Heart left ventricle (tissue), 16 donors: ENCODE data around the gene NT5DC4. TPM values are rescaled to one million over a fixed set of nuclear protein-coding genes. Genes with fewer than 3 reads are reported as not detected.

ENCODE experiments used
- ATAC-seq, 4 donors: fragments of 200-7000 bp; cut with Tn5 transposase; one replicate each; pipeline ENCODE4 v1.9.1; 2020 to 2022; ENCODE audit warnings: moderate library complexity in 4 of 4, mild to moderate bottlenecking in 3 of 4, moderate number of reproducible peaks in 1 of 4
- DNase-seq, 5 donors: peaks; one replicate each; pipeline ENCODE4 v3.0.0-alpha.2; 2020
- H3K27ac ChIP-seq, 12 donors: fragments of 200-600 bp; sonication (generic) in 4 of 12; one replicate each; pipeline versions ENCODE4 v1.5.0 to v1.8.0; 2016 to 2022; ENCODE audit warnings: mild to moderate bottlenecking in 2 of 12
- H3K27me3 ChIP-seq, 9 donors: fragments of 200-600 bp; sonication (generic) in 2 of 9; one replicate each; pipeline versions ENCODE4 v1.5.1 to v1.8.0; 2016 to 2022; ENCODE audit warnings: mild to moderate bottlenecking in 3 of 9
- H3K36me3 ChIP-seq, 9 donors: fragments of 200-600 bp; sonication (generic) in 2 of 9; one replicate each; pipeline versions ENCODE4 v1.5.0 to v1.8.0; 2018 to 2022; ENCODE audit warnings: mild to moderate bottlenecking in 2 of 9
- H3K4me1 ChIP-seq, 12 donors: fragments of 200-600 bp; sonication (generic) in 4 of 12; one replicate each; pipeline versions ENCODE4 v1.5.0 to v1.8.0; 2016 to 2022; ENCODE audit warnings: mild to moderate bottlenecking in 3 of 12
- H3K4me3 ChIP-seq, 12 donors: fragments of 200-600 bp; sonication (generic) in 4 of 12; one replicate each; pipeline versions ENCODE4 v1.5.0 to v1.8.0; 2017 to 2022; ENCODE audit warnings: mild to moderate bottlenecking in 9 of 12, moderate library complexity in 4 of 12
- H3K9me3 ChIP-seq, 12 donors: fragments of 200-600 bp; sonication (generic) in 4 of 12; one replicate each; pipeline versions ENCODE4 v1.5.0 to v1.8.0; 2016 to 2022; ENCODE audit warnings: mild to moderate bottlenecking in 1 of 12
- CTCF ChIP-seq, 12 donors: fragments of 200-600 bp; sonication (generic) in 4 of 12; IDR thresholded peaks; one replicate each; pipeline versions ENCODE4 v1.5.0 to v1.8.0; 2018 to 2022; ENCODE audit warnings: antibody characterized with exemption in 12 of 12, mild to moderate bottlenecking in 5 of 12
- POLR2A ChIP-seq, 2 donors: fragments of 450-650 bp; IDR thresholded peaks; one replicate each; pipeline ENCODE4 v1.6.1; 2017; ENCODE audit warnings: antibody characterized with exemption in 2 of 2, mild to moderate bottlenecking in 2 of 2, moderate library complexity in 2 of 2
- WGBS, 4 donors: extraction: QIAGEN DNeasy Blood & Tissue Kit in 2 of 4; methylation state at CpG; one replicate each; pipeline versions ENCODE4 v1.1.5 to v1.1.7; 2013 to 2018; 5-methylcytosine and 5-hydroxymethylcytosine counted together
- intact Hi-C, 10 donors: fragments of 100-400 bp; cut with DNase I; formaldehyde crosslinking; loops; one replicate each; pipeline versions ENCODE4 v1.11.1 to v1.14.2; 2022
- polyA plus RNA-seq, 2 donors: library from polyadenylated mRNA; stranded (reverse); fragments of 200-250 nt; gene quantifications; one replicate each; pipeline ENCODE4 v1.2.3, GENCODE V29; 2013
- total RNA-seq, 9 donors: library from RNA; depleted of rRNA in 2 of 9; stranded (reverse); fragments of >200 nt in 2 of 9; fragmentation: NEBNext Ultra II Directional in 3 of 9; extraction: Animal tissue kit (Norgen Biotek cat#: 25700) in 3 of 9; gene quantifications; one replicate each; pipeline versions ENCODE4 v1.1.0 to v1.2.4, GENCODE V29; 2016 to 2023
- donor health status: ischemic (EF 13 %, LVEDD 7.1; RV severe dilation, severe dysfunction).
- donor health status: healthy with polysubstance abuse.
- donor health status: DM: no; HTN: yes; CAD: no.
- donor health status: DM: no; HTN: no; CAD: no.
- donor health status: ischemic (EF 25% LVEDD 6.9; RV normal size, moderate dysfunction).
- donor health status: ischemic (EF 25% LVEDD 5.7; RV mildly dilated, moderate dysfunction).
- donor health status: healthy.
- donor health status: DM: yes; HTN: yes; CAD: no.
- donor health status: ischemic (EF 35%, LVEDD 5.7; RV mildly dilated, moderate dysfunction).
- donor health status: nonischemic (EF 11% LVEDD 7.7; RV severe dilation, severe dysfunction).
- donor health status: DM: yes; HTN: yes; CAD: no.
- donor health status: PGD.
- donor health status: ischemic (EF 29% LVEDD 5.4; RV normal size, mild dysfunction).
- donor health status: nonischemic (EF 23%, LVEDD 6.1; RV moderate dilation, normal function).

The NT5DC4 gene
- total and polyA plus RNA-seq, 11 donors = 0.16 TPM; not detected in 10

- no peak for ATAC-seq
- no peak overlapping the region for H3K27ac ChIP-seq
- no peaks in the 10 kb centered on the region for H3K4me1 ChIP-seq
- no peaks in the 10 kb centered on the region for H3K27me3 ChIP-seq
- peaks cover 0 to 39% (median 0%) of the 10 kb centered on the region in 9 donors for H3K36me3 ChIP-seq
- intact Hi-C loops = no loop called here
- DNase-seq = no peak
- TF ChIP-seq CTCF (IDR thresholded peaks at IDR 0.05) = no peak
- TF ChIP-seq POLR2A (IDR thresholded peaks at IDR 0.05) = no peak
- WGBS, 4 donors = 96 to 98% (median 97%) methylated on average over 7 of the region's 7 CpGs
- H3K4me3 ChIP-seq = no peak overlapping the region
- no peaks in the 10 kb centered on the region for H3K9me3 ChIP-seq
Observed at GRCh38 chr2:112740527-112740926, 19.7 kb downstream of the NT5DC4 start.

GRCh38 chr2:112749755-112750559, 29.1 kb downstream of the NT5DC4 start:
- Histone ChIP-seq H3K4me1 (peaks cover 0 to 4% (median 0%) of the 10 kb centered on the region in 12 donors), H3K27ac (no peak overlapping the region), H3K9me3 (no peaks in the 10 kb centered on the region), H3K27me3 (no peaks in the 10 kb centered on the region), H3K4me3 (no peak overlapping the region), H3K36me3 (peaks cover 0 to 1% (median 0%) of the 10 kb centered on the region in 9 donors)
- TF ChIP-seq CTCF (IDR thresholded peaks at IDR 0.05) (peak; percentile 82 to 93 (median 86)), POLR2A (IDR thresholded peaks at IDR 0.05) (no peak)
- DNase-seq = peak; percentile 61 to 90 (median 68)
- WGBS, 4 donors = 60 to 66% (median 65%) methylated on average over 9 of the region's 9 CpGs
- peak in 3 of 4 donors; percentile 73 to 74 (median 73) for ATAC-seq
- intact Hi-C loops = loop anchor here (1.0 to 10.0 kb wide), 9 partner anchors 132 to 209 kb away; no protein-coding TSS in a partner anchor

GRCh38 chr2:112750560-112750843, 29.7 kb downstream of the NT5DC4 start:
- Histone ChIP-seq H3K9me3 (no peaks in the 10 kb centered on the region), H3K27me3 (no peaks in the 10 kb centered on the region), H3K4me3 (no peak overlapping the region), H3K27ac (no peak overlapping the region), H3K36me3 (no peaks in the 10 kb centered on the region), H3K4me1 (peaks cover 0 to 4% (median 0%) of the 10 kb centered on the region in 12 donors)
- DNase-seq (no peak), ATAC-seq (no peak)
- no peak for TF ChIP-seq CTCF (IDR thresholded peaks at IDR 0.05)
- no peak for TF ChIP-seq POLR2A (IDR thresholded peaks at IDR 0.05)
- intact Hi-C loops = loop anchor here (2.0 to 10.0 kb wide), 6 partner anchors 132 to 207 kb away; no protein-coding TSS in a partner anchor

DNA sequence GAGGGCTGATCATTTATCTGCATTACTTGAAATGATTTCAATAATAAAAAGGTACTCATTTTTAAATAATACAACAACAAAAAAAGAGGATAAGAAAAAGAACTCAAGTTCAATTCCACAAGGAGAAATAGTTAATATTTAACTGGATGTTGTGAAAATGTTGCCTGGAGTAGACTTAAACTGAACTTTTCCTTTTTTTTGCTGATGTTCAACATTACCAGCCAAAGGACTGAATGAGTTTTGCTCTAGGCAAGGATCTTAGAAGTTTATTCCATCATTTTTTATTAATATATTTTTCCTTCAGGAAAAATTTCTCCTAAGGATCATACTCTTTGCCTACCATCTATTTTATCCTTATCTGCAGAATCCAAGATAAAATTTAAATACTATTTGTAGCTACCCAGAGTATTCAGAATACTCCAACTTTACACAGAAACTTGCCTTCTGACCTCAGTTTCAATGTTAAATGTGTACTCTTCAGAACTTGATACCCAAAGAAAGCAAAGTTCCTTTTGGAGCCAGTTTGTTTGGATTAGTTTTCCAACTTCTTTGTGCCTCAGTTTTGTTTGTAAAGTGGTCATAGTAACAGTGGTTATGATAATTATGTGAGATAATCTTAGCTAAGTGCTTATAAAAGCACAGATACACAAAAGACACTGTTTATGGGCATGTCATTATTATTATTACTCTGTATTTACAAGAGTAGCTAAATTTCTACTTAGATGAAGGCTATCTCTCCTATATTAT, 30.8 kb downstream of the NT5DC4 start:
- H3K27me3 ChIP-seq = no peaks in the 10 kb centered on the region
- H3K9me3 ChIP-seq = no peaks in the 10 kb centered on the region
- ATAC-seq (no peak), DNase-seq (no peak)
- H3K27ac ChIP-seq = no peak overlapping the region
- no peak for TF ChIP-seq POLR2A (IDR thresholded peaks at IDR 0.05)
- TF ChIP-seq CTCF (IDR thresholded peaks at IDR 0.05) = no peak
- H3K36me3 ChIP-seq = no peaks in the 10 kb centered on the region
- intact Hi-C loops = loop anchor here (2.0 to 10.0 kb wide), 6 partner anchors 131 to 206 kb away; no protein-coding TSS in a partner anchor
- peaks cover 0 to 4% (median 0%) of the 10 kb centered on the region in 12 donors for H3K4me1 ChIP-seq
- H3K4me3 ChIP-seq = no peak overlapping the region
